Cortex of kidney (tissue), 1 donor: ENCODE results near the gene COPS9.

ENCODE experiments used
- DNase-seq: peaks from one replicate; lab custom pipeline; 2025; lab: John Stamatoyannopoulos, UW

The COPS9 gene

DNA sequence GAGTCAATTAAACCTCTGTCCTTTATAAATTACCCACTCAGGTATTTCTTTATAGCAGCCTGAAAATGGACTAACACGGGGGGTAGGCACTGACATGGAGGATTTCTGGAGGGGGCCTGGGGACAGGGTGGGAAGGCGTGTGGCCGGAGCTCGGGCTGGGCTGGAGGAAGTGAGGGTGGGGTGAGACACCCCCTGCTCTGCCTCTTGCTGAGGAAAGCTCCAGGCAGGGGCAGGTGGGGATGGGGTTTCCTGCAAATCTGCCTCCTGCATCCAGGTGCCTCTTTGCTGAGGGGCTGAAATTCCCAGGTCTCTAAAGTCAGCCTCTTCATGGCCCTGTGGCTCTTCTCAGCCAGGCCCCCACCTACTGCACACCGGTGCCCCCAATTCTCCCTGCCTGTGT lies 30.1 kb upstream of the COPS9 start:
- no peak for DNase-seq

DNA sequence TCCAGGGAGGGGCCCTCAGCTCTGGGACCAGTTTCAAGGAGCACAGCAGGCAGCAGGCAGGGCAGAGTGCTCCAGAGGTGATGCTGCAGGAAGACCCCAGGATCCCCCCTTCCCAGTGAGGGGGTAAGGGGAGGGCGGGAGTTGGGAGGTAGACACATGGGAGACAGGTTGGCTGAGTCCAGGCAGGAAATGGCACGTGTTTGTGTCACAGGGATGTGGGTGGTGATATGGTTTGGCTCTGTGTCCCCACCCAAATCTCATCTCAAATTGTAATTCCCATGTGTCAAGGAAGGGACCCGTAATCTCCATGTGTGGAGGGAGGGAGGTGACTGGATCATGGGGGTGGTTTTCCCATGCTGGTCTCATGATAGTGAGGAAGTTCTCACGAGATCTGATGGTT lies 29.6 kb upstream of the COPS9 start:
- no peak for DNase-seq

DNA sequence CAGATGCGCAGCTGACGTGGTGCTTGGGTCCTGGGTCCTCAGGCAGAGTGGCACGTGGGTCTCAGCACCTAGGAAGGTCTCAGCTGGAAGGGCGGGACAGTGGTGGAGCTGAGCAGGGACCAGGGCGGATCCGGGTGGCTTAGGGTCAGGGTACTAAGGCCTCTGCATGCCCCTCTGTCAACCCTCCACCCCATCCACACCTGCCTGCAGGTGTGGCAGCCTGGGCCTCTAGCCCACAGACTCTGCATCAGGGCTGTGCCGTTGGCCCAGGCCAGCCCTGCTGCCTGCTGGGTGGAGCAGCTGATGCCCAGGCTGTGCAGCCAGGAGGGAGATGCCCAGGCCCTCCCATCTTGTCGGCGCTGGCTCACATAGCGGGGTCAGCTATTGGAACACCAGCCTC lies 28.9 kb upstream of the COPS9 start:
- DNase-seq: no peak

DNA sequence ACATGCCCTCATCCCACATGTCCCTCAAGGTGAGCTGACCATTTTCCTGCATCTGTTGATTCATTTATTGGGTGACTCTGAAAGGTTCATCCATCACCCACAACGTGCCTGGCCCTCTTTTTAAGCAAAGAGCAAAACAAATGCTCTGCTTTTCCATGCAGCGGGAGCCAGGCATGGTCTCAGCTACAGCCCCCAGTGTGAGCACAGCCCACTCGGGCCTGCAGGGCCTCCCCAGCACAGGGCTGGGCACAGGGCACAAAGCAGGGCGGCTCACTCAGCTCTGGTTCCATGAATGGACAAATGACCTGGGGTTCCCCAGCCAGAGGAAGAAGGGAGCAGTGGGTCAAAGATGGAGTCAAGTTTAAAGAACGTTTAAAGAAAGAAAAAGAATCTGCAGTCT lies 28.5 kb upstream of the COPS9 start:
- DNase-seq: no peak

DNA sequence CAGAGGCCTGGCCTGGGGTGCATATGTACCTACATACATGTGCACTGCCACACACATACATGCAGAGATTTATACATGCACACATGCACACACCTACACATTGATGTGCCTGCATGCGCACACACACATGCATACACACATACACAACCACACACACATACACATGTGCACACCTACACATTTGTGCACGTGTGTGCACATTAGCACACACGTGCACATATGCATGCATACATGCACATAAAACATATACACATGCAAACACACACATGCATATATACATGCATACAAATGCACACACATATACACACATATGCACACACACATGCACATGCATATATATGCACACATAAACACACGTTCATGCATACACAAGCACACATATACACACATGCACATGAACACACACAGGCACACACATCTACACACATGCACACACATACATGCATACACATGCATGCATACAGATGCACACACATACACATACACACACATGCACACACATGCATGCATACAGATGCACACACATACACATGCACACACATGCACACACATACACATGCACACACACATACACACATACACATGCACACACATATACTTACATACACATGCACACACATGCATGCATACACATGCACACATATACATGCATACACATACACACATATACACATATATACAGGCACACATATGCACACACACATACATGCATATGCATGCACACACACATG lies 27.9 kb upstream of the COPS9 start:
- DNase-seq: no peak

DNA sequence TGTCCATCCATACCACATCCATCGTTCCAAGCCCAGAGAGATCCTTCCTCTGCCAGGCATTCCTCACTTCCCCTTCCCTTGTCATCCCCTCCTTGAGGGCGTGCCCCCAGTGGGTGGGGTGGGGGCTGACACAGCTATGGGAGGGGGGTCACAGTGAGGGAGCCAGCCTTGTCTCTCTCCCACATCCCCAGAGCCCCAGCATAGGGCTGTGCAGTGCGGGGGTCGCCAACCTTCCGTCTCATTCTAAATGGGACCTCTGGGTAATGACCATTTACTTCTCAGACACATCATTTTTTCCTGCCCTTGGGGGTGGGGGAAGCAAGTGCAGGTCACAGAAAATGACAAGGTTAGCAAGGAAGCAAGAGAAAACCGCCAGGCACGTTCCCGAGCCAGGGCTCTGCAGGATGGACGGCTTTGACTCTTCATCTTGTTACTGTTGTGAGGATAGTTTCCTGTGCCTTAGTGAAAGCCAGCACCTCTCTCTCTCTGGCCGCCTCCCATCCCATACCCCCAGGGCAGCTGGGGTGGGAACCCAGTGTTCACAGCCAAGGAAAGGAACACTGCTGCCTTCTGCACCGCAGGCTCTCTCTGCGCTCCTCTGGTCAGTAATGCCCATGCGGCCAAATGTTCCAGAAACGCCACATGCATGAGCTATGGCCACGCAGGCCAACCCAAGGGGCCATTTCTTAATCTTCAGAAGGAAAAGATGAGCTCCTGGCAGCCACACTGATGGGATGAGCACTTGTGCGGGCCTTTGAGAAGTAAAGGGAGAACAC lies 27.0 kb upstream of the COPS9 start:
- DNase-seq: no peak

DNA sequence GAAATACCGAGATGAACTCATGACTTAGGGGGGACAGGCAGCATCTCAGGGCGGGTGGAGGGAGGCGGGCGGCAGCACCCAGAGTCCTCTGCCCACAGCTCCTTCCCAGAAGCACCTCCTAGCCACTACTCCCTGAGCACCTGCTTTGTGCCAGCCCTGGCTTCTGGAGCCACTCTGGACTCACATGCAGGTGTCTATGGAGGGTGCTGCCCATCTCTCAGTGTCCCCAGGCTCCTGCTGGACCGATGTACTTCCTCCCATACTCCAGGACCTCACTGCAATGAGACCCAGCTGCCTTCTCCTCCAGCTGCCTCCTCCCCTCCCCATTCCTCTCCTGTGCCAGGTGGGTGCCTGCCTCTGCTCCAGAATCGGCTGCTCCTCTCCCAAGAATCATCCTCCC lies 26.4 kb upstream of the COPS9 start:
- no peak for DNase-seq

DNA sequence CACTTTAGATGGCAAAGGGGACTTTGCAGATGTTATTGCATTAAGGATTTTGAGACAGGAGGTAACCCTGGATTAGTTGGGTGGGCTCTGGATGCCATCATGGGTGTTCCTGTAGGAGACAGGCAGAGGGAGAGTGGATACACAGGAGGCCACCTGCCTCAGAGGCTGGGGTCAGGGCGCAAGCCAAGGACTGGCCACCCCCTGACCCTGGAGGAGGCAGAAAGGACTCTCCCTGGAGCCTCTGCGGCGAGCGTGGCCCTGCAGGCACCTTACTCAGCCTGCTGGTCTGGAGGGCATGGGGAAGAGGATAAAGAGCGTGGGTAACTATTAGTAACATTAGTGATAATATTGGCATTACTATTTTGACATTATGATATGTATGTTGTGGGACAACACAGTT lies 25.9 kb upstream of the COPS9 start:
- DNase-seq: no peak

DNA sequence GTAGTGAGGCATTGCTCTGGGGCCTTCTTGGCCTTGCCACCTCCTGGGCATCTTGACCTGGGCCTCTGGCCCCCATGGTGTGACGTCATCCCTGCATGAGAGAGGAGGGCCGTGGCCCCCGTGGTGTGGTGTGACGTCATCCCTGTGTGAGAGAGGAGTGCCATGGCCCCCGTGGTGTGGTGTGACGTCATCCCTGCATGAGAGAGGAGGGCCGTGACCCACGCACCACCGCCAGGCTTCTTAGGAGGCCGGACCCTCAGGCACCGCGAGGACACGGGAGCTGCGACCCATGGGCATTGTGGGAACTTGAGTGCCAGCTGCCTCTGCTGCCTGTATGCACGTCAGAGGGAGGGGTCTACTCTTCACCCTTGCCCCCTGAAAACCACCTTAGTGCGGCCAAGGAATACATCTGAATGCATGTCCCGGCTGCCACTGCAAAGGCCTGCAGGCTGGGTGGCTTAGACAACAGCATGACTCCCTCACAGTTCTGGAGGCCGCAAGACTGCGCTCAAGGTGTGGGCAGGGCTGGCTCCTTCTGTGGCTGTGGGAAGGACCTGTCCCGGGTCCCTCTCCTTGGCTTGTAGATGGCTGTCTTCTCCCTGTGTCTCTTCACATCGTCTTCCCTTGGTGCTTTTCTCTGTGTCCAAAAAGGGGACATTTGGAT lies 25.1 kb upstream of the COPS9 start:
- DNase-seq: no peak

DNA sequence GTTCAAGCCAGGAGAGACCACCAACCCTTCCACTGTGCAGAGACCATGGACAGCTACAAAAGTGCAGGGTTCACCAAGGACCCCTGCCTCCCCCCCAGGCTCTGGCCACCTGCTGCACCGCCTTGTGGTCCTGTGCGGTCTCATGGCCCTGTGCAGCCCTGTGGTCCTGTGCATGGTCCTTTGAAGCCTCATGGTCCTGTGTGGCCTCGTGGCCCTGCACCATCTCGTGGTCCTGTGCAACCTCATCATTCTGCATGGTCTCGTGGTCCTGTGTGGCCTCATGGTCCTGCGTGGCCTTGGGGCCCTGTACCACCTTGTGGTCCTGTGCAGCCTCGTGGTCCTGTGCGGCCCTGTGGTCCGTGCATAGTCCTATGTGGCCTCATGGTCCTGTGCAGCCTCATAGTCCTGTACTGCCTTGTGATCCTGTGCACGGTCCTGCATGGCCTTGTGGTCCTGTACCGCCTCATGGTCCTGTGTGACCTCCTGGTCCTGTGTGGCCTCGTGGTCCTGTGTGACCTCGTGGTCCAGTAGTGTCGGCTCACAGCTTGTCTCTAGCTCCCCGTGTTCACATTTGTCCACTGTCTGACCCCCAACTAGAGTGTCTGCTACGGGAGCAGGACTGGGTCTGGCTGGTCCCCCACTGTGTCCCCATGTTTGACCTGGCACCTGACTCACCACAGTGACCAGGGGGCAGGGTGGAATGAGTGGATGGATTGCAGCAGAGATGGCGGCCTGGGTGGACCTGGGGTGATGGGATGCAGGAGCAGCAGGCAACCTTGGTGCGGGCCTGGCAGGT lies 24.4 kb upstream of the COPS9 start:
- DNase-seq: no peak

DNA sequence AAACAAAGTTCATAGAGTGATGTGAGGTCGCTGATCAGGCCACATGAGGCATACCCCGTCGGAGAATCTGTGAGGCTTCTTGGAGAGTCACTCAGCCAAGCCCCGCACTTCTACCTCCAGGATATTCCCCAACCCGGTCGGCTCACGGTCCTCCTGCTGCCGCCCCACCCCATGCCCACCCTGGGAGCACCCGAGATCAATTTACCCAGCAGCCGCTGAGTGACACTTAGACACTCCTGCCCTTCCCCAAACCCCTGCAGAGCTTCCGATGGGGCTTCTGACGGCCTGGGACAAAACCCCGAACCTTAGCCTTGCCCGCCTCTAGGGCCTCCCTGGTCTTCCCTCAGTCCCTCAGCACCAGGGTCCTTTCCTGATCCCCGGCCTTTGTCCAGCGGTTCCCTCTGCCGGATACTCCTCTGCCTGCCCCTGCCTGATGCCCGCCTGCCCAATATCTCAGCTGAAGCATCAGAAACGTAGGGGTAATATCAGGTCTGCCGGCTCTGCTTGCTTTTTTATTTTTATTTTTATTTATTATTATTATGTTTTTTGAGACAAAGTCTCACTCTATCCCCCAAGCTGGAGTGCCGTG lies 23.2 kb upstream of the COPS9 start:
- DNase-seq: no peak

DNA sequence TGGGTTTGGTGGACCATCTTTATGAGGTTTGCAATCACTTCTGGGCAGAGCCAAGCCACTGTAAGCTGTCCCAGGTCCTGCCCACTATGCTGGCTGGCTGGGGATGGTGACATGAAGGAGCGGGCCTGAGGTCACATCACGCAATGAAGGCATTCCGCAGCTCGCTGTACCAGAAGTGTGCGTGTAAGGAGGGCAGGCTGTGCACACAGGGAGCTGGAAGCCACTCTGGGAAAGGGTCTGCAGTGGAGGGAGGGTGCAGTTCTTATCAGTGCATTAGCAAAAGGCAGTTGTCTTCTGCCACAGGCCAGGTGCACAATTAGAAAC lies 21.0 kb upstream of the COPS9 start:
- DNase-seq: no peak

DNA sequence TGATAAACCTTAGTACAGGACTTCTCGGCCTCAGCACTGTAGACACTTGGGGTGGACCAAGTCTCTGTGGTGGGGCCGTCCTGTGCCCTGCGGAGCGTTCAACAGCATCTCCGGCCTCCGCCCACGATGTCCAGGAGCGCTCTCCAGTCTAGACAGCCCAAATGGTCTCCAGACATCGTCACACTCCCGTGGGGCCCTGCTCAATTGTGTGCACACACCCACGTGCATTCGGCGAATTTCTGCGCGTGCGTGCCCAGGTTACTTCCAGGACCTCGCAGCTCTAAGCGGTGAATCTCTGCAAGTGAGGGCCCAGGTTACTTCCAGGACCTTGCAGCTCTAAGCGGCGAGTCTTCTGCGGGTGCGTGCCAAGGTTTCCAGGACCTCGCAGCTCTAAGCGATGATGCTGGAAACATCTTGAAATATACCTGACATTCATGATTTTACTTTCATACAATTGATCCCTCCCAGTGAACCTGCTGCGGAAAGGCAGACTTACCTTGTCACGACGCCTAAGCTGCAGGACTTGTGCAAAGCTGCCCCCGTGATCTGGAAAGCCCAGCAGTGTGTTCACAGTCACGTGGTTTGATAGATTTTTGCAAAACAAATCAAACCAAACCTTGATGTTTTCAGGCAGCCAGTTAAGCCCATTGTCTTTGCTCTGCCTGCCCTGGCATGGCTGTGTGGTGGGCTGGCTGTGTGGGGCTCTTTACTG lies 20.5 kb upstream of the COPS9 start:
- no peak for DNase-seq

DNA sequence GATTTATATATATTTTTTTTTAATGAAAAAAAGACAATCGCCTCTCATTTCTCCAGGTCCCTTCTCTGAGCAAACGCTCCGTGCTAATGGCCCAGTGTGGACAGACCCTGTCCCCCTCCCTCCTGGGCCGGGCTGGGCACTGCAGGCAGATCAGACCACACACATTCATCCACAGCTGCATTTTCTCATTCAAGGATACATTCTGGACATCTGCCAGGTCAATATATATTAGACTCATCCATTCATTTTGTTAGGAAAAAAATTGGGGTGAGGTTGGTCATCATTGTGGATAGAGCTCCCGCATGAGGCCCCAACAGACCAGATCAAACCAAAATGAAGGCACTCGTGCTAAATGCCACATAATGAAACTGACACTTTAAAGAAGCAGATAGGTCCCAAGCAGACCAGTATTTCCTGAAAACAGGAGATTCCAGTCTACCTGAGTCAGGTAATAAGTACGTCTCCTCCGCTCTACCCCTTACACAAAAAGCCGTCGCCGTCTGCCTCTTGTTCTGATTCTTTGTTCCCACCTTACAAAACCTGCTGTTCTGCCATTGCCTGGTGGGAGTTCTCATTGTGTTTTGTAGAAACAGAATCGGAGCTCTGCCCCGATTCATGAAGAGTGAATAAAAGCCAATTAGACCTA lies 19.8 kb upstream of the COPS9 start:
- no peak for DNase-seq

DNA sequence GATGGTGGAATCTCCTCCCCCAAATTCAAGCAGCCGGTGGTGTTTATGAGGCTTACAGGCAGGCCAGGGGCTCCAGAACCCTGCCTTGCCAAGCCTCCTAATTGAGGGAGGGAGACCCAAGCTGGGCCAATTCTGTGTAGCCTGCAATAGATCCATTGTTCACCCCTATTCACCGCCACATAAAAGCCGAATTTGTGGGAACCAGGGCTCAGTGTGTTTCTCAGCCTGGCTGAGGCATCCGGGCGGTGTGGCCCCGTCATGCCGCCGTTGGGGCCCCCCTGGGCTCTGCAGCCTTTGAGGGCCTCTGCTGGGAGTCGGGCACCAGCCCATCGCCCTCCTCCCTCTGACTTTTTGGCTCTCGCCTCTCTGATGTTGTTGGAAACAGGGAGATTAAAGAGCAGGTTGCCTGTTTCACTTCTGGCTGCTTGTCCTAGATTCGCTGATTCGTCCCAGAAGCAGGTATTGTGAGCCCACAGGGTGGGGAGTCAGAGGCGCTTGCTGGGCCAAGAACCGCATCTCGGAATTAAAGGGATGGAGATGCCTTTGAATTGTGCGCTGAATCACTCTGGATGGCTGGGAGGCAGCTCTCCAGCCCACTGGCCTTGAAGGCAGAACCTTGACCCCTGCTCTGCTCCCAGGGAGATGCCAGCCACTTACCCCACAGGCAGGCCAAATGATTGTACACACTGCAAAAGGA lies 19.1 kb upstream of the COPS9 start:
- DNase-seq: no peak

DNA sequence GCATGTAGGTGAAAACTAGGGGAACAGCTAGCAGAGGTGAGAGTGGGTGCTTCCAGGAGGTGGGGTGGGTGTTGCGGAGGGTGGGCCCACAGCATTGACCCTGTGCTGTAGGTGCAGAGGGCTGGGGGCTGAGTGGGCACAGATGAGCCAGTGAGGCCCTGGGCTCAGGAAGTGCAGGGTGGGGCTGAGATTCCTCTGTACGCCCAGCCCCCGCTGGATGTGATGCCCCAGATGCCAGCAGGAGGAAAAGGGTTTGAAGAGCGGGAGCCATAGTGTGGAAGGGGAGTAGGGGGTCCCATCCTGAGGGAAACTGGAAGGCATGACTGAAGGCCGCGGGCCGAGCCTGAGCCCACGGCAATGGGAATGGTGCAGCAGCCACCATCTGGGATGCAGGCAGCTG lies 18.5 kb upstream of the COPS9 start:
- no peak for DNase-seq

DNA sequence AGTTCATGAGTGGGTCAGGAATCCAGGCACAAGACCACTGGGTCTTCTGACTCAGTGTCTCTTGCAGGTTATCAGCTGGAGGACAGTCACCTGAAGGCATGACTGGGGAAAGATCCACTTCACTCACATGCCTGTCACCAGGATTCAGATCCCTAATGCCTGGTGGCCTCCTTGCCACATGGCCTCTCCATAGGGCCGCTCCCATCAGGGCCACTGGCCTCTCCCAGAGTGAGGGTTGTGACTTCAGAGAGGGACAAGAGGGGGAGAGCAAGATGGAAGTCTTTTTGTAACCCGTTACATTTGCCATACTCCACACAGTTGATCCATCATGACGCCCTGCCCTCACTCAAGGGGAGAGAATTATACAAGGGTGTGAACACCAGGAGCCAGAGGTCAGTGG lies 17.3 kb upstream of the COPS9 start:
- no peak for DNase-seq

DNA sequence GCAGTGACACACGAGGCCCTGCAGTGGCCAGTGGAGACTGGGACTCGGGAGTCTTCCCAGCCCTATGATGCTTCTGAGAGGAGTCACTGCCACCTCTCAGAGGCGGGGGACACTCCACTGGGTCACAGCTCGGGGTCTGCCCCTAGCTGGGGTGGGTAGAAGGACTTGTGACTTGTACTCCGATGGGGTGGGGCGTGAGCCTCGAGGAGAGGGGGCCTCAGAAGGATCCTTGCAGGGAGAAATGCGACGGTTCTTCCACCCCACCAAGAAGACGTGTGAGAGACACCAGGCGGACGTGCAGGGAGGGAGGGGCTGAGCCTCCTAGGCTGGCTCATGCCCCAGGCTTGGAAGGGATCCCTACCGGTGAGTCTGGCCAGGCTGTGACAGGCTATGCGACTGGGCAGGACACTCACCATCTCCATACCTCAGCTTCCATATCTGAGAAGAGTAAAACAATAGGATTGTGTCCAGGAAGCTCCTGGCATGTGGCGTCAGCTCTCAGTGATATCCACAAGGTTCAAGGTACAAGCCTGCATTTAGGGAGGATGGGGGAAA lies 15.4 kb upstream of the COPS9 start:
- DNase-seq: no peak

DNA sequence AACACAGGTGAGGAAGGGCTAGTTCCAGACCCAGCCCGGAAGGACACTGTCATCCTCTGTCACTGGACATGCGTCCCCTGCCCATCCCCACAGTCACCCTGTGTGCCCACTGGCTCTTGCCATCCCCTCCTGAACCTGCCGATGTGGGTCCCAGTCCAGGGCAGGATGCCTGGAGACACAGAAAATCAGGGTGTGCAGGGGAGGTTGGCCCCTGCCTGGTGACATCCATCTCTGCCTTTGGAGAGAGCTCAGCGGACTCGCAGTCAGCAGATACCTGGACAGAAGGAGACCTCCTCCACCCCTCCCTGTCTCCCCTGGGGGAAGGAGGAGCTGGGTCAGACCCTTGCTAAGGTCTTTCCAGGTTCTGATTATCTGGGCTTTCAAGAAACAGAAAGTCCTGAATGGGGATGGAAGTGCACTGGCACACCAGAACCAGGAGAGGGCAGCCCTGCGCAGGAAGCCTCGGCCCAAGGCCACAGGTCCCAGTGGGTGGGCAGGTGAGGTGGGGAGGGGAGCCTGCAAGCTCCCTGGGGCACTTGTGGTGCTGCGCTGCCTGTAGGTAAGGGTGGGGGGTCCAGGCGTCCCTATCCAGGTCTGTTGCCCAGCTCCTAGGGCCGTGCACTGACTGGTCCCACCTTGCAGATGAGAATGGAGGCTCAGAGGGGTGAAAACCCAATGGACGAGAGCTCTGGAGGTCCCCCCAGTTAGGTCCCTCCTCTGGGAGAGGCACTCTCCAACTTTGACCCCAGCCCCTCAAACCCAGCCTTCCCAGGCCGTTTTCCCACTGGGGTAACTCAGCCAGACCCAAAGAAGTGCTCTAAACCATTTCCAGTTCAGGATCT lies 14.1 kb upstream of the COPS9 start:
- no peak for DNase-seq
